ENCODE data around the gene WNT8B.

The WNT8B gene

DNA sequence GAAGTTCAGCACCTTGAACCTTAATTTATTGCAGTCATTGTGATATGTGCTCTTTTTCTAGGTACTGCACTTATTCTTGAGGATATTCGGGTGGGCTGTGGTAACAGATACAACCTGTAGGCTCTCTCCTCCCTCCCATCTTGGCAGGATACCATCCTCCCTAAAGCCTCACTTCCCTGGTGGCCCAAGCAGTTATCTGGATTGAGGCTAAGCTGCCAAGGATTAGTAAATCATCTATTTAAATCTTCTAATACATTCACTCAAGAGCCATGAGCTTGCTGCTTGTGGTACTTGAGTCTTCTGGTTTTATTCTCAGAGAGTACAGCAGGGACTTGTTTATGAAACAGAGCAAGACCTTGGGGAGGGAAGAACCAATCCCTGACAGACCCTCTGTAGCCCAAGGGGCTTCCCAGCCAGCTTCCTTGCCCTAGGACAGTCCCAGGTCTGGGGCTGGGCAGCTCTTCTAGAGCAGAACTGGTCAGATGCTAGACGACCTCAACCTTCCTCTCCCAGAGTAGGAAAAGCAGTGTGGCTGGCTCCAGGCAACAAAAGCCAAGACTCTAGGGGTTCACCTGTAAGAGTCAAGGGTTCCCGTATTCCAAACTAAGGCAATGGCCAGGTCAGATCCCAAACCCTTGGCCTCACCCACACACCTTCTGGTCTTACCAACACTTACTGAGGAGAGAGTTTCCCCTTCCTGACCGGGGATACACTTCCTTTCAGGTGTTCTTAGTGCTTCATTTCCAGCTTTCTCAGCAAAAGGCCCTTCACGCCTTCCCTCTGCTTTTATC is 21.3 kb downstream of the WNT8B start:
- no peak for DNase-seq

DNA sequence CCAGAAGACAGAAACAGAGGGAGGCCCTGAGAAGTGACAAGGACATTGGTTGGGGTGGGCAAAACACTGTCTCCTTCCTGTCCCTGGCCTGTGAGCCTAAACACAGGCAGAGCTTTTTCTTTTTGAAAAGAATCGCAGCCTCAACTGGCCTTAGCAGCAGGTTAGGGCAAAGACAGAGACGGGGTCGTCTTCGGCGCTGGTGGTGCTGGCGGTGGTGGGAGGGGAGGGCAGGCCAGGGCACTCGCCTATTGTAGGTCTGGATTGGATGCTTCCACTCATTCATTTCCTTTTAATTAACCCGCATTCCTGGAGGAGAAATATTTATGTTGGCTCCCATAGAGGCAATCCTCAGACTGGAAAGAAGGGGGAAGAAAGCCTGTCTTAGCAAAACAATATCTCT is 22.6 kb downstream of the WNT8B start:
- no peak for DNase-seq

DNA sequence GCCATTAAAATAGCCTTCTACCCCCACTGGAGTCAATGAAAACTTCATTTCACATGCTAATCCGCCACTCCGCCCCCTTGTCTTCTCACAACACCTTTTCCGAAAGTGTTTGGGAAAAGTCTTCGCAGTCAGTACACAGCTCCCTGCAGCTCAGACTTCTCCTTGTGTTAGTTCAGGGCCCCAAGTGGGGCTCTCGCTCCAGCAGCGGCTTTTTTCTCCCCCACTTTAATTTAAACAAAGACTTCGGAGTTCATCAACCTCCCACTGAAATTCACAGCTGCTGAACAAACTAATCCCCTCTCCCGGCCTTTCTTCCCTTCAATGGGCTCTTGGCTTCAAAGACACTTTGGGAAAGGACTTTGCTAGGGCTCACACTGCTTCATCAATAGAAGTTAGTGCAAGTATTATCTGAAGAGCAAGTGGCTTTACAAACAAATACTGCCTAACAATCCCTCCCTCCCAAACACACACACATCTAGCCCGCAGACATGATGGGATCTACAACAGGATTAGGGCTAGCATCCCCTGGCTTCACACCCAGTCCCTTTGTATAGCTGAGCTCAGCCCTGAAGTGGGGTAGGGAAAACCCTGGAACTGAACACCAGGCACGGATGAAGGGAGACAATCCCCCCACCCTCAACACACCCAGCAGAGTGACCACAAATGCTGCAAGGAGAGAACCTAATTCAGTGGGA is 23.1 kb downstream of the WNT8B start:
- no peak for DNase-seq

DNA sequence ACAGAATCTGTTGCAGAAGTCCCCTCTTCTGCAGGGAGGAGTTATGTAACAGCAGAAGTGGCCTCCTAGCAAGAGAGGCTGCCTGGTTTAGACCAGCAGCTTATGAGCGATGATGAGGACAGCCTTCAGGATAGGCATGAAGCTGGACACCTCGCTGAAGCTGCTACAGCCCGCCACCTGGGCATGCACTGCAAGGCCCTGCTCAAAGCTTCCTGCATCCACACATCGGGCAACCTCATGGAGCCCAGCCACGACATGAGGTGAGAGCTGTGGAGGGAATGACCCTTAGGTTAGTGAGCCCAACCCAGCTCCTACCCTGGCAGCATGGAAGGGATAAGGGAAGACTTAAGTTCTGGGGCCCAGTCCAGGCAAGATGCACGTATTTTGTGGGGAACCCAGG is 24.7 kb downstream of the WNT8B start:
- no peak for DNase-seq

DNA sequence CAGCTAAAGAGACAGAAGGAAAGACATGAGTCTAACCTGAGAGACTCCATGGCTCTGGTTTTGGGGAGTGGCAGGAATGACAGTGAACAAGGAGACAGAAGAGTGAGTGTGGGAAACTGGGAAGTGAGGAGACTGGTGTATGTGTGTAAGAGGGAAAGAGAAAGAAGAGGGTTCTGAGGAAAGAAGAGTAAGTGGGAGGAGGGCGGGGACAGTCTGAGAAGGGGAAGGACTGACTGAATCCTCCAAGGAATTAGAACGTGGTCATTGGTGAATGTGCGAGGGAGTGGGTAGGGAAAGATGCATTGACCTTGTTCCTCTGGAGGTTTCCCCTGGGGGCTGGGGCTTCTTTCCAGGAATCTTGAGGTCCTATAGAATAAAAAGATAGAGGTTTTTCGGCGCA is 26.6 kb downstream of the WNT8B start:
- DNase-seq, result no peak

DNA sequence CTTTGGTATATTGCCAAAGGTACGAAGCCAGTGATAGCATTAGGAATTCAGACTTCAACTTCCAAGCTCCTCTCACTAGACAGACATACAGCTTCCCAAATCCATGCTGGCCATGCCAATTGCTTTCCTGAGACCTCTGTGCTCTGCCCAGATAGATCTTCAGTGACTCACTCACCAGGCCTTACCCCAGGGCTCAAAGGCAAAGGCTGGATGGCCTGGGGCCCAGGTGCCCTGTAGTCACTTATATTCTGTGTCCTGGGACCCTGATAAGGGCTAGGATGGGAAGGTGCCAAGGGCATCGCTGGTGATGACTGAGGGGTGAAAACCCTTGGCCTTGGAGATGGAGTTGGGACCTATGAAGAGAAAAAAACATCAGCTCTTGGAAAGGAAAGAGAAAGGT is 27.7 kb downstream of the WNT8B start:
- DNase-seq, result no peak

DNA sequence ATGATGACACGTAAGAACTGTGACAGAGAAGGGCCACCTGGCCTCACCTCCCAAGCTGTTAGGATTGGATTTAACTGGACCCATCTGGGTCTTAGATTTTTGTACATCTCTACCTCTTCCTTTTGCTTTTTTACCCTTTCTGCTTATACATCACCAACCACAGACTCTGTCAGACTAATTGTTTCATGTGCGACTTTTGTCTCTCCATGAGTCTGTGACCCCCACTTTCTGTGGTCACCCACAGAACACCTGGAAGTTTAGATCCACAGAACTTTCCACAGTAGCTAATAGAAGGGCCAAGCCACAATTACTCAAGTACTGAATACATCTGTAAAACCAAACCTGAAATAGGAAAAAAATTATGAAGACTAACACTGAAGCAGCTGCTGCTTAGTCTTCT is 33.8 kb downstream of the WNT8B start:
- DNase-seq, result no peak

DNA sequence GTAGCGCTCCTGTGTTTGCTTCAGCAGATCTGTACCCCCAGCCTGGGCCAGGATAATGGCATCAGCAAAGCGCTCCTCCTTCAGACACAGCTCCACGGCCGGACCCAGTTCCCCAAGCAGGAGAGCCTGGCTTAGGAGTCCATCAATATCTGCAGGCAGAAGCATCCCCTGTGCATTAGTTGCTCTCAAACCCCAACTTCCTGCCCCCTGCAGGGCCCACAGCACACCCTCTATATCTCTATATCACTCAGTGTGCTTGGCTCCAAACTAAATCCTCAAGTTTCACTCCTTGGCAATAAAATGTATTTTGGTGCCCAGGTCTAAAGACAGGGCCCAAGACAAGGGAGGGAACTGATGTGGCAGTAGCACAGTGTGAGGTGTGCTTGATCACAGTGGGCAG is 35.2 kb downstream of the WNT8B start:
- DNase-seq, result no peak

DNA sequence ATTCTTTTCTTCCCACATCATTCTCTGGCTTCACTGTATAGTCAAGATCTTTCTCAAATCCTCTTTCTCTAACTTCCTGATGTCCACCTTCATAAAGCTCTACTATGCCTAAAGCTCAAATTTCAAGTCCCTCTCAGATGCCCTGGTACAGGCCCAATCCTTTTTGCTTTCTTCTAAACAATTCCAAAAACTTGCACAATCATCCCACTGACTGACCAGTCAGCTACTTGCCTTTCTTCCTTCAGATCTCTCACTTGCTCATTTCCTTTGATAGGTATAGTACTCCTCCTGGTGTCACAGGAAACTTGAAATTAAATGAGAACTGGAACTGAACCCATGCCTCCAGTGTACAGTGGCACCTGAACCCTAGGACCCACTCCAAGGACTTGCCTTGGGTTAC is 38.6 kb downstream of the WNT8B start:
- no peak for DNase-seq

DNA sequence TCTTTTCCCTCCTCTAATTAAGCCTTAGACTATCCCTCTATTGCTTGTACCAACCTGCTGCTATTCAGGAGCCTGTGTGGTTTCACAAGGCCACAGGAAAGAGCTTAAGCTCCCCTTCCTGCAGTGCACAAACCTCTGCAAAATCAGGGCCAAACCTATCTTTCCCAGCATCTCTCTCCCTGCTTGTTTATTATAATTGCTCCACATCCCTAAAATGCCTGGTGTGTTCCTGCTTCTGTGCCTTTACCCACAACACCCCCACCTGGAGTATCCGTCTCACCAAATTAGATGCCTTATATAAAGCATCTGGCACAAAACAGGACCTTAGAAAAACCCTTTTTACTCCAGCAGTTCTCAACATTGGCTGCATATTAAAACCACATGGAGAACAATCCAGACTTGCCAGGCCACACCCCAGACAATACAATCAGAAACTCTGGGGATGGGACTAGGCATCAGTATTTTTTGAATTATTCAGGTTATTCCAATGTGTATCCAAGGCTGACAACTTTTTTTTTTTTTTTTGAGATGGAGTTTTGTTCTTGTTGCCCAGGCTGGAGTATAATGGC is 40.2 kb downstream of the WNT8B start:
- no peak for DNase-seq

DNA sequence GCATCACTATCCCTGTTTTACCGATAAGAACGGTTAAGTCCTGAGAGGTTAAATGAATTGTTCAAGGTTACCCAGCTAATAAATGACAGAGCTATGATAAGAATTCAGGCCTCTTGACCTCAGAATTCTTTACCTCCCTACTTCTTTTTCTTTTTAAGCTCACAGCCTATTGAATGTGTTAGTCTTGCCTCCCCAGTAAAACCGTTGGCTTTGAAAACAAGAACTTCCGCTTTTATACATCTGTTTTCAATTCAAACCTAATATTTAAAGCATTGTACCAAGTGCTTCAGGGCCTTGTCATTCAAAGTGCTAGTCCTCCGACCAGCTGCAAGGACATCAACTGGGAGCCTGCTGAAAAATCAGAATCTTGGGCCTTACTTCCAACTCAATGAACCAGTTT is 41.3 kb downstream of the WNT8B start:
- no peak for DNase-seq

DNA sequence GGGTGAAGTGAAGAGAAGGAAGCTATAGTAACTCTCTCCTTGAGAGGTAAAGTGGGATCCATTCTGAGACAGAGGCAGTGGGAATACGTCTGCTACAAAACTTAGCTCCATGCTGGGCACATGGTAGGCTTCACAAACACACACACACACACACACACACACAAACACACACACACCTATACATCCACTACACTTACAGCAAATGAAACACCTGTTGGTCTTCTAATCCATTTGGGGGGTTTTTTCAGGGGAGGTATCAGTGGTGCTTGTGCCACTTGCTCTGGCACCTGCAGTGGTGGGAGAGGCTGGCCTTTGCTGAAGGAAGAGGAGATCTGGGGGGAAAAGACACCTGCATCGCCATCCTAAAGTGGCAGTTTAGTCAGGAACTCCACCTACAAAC is 42.4 kb downstream of the WNT8B start:
- no peak for DNase-seq

DNA sequence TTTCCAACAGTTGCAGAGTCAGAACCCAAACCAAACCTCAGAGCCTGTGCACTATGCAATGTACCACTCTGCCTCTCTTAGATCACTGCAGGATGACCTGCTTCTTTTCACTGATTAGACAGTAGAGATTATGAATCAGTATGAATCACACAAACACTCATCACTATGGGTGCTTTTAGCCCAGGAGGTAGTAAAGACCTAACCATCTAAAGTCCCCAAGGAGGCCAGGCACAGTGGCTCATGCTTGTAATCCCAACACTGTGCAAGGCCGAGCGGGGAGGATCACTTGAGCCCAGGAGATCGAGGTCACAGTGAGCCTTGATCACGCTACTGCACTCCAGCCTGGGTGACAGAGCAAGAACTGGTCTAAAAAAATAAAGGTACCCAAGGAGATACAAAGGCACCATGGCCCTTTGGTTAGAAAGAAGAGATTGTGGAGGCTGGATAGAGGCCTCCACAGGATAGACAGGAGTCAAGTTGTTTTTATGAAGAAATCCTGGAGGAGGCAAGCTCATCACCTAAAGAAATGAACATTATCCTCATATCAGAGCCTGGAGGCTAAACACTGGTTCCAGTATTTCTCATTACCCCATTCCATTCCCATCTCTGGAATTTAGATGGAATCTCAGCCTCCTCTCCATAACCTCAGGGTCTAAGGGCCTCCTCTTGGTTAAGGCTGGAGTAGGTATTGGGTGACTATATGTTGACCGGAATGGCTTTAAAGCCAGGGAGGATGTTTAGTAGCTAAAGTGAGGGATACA is 44.0 kb downstream of the WNT8B start:
- no peak for DNase-seq

DNA sequence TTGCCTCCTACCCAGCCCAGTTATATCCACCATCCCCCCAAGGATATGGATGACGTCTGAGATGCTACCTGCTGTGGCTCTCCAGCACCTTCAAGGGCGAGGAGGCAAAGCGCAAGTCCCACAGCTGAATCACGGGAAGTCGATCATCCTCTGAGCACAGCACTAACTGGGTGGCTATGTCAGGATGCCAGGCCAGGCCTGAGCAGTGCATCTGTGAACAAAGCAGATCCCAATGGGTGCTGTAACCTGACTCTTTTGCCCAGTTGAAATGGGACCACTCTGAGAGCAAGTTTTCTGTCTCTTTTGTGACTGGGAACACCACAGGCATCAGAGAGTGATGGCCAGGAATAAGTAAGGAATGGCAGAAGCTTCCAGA is 44.5 kb downstream of the WNT8B start:
- DNase-seq, result no peak

DNA sequence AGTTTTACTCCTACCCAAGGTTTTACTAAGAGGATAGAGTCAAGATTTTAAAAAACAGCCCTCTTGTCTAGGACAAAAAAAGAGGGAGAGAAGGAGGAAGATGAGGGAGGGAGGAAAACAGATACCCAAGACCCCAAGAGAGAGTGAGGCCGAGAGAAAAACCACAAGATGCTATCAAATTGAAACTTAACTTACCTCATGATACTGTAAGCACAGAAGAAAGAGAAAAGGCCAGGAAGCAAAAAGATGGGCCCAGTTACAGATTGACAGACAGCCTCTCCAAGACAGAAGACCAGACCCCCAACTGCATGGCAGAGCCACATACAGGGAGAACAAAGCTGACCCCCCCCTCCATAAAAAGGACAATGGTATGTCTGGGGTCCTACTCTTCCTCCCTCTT is 45.5 kb downstream of the WNT8B start:
- no peak for DNase-seq

DNA sequence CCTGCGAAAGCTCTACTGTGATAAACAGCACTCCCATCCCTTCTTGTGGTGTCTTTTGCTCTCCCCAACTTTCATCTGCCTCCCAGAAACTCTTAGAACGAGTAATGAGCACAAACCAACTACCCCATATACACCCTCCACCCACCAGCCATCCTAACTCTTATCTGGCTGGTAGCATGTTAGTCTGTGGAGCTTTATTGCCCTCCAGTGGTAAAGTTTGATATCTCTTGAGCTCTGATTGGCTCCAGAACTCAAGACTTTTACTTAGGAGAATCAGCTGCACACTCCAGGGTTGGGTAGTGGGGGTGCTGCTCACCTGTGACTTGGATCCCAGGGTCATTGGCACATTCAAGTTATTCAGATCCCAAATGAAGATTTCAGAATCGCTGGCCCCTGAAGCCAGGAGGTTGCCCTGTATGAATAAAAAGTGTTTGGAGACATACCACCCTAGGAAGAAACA is 45.9 kb downstream of the WNT8B start:
- DNase-seq, result peak; percentile 45

DNA sequence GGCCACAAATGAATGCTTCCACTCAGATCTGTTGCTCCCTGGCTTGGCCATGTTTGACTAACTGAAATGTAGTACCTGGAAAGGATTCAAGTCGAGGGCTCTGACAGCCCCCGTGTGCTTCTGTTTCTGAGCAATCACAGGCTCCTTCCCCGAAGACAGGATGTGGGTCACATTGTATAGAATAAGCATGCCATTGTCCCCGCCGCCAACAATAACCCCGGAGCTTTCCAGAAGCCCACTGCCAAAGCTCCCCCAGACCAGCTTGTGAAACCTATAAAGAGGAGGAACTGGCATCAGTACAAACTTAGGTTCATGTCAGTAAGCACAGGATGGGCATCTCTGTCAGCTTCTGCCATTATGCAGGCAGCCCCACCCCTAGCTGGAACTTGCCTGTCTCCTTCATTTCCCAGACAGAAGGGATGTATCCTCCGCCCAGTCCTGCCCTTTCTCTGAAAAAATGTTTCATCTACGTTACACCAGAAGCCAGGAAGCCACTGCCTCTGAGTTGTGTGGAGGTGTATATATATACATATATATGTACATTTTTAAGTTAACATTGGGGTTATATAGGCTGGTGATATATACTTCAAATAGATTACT is 46.5 kb downstream of the WNT8B start:
- DNase-seq, result no peak

DNA sequence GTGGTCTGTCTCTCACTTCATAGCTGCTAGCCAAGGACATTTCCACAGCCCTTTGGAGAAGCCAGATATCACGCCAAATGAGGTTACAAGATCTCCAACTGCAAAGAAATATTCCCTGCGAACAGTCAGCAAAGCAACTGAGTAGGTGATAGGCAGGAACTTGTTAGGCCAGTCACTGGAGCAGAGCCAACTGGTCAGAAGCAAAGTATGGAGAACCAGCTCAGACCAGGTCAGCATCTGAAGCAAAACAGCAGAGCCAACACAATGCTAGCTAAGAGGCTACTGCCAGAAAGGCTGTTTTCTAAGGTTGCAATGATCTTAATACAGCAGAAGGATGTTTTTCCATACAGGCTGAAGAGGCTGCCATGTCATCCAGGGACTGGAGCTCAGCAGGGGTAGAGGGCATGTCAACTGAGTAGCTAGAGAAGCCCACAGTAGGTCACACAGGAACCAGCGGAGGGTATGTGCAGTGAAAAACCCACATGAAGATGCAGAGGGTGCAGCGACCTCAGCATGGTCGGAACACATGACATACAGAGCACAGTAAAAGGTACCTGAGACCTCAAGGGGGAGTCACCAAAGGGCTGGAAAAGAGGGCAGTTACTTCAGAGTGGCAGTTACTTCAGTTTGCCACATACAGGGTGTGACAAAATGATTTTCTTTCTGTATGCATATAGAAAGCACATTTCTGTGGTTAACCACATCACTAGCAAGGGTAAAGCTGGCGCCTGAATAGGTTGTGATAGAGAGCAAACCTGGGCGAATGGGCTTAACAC is 47.9 kb downstream of the WNT8B start:
- no peak for DNase-seq

DNA sequence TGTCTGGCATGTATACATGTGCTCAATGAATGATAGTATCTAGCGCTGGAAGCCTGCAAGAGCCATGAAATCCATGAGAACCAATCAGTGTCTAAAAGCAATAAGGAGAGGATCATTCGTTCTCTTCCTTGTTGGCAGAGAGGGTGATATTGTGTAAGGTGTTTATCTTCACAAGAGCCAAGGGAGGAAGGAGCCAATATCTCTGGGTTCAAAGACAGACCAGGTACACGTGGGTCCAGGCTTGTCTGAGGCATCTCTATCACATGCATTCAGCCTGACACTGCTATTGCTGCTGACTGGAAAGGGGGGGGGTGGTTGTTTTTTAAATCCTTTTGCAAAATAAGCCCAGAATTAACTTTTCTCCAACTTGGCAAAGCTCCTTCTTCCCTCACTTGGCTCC is 52.8 kb downstream of the WNT8B start:
- DNase-seq, result no peak

DNA sequence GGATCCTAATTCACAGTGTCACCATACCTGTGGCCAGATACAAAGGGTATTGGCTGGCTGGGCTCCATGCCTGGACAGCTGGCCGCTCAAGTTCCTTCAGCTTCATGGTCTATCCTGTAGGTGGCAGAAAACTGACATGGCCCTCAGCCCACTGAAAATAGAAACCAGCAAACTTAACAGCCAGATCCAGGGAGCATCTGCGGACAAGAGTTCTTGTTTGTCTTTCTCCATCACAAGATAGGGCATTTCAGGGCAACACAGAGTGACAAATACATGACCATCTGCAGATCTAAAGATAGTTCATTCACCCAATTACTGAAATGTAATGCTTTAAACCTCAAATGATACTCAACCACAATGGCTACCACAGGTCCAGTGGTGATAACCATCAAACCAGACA is 54.0 kb downstream of the WNT8B start:
- DNase-seq, result no peak

DNA sequence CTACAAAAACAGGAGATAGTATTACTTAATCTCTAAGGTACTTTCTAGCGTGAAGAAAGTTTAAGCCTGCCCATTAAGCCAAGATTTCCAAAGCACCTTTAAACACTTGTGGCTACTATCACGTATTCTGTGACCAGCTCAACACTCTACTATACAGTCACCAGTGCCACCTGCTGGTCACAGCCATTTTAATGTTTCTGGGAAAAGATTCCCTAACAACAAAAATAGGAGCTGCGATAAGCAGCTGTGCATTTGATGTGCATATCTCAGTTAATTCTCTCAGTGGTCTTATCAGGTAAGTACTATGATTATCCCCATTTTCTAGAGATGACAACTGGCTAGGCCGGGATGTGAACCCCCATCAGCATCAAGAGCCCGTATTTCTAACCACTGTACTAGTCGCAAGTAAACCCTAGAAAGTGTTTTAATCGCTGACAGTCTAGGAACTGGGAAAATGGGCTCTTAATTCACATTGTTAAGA is 56.0 kb downstream of the WNT8B start:
- DNase-seq, result peak; percentile 63

All from NCI-H510A treated with DMSO at 0.1 percent for 48 hours (cell line).